ENCODE results near the gene SLC6A6. TPM values are rescaled to one million over a fixed set of nuclear protein-coding genes. Genes with fewer than 3 reads are reported as not detected.

The SLC6A6 gene
- total and polyA plus RNA-seq, 2 experiments from 2014 or later, result 27.5 to 150 TPM

DNA sequence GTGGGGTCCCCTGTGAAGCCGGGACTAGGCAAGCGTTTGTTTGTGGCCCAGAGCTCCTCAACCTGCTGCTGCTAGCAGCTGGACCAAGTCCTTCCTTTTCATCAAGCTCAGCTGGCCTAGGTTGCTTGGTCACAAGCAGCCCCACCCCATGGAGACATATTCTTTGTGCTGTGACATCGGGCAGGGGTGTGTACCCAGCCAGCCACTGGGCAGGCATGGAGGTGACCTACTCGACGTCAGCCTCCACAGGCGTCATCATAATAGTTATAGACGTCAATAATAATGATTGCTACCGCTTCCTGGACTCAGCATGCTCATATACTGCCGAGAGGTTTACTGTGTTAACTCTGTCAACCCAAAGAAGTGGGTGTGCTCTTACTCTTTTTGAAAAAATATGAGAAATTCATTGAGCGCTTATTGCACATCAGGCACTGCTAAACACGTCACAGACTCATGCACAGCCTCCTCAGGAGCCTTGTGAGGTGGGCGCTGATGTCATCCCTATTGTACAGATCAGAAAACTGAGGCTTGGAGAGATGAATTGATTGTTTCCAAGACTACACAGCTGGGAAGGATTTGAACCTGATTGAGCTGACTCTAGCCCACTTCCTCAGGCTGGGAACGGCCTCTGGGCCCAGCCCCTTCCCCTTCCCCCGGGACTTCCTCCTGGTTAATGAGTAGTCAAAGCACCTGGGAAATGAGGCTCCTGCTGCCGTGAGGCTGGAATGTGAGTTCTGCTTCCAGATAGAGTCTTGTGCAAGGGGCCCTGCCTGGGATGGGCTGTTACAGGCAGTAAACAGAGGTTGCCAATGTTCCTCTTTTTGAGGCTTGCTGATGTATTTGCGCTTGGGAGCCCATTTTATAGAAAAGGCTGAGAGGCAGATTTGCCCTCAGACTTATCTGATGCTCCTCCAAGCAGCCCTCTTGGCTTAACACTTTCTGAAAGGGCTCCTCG is 16.2 kb downstream of the SLC6A6 start:
- Mint-ChIP-seq H3K9me3 (no peaks in the 10 kb centered on the region; the same call in 2 of the 3 replicates), H3K4me1 (peaks cover 71% of the 10 kb centered on the region), H3K27ac (peak overlapping the region; percentile 92), H3K36me3 (ENCODE audit: low read depth) (peaks cover 38% of the 10 kb centered on the region), H3K27me3 (ENCODE audit: insufficient read depth, low read depth, poor library complexity) (peaks cover 19% of the 10 kb centered on the region), H3K4me3 (no peak overlapping the region)
- Histone ChIP-seq H4K20me1 (replicated peaks; ENCODE audit: insufficient read depth) (peaks cover 55% of the 10 kb centered on the region), H3K27ac (ENCODE audit: low read depth) (peak overlapping the region; percentile 72), H3K79me2 (replicated peaks; ENCODE audit: insufficient read depth) (peaks cover 71% of the 10 kb centered on the region), H2AFZ (no peak overlapping the region), H3K36me3 (ENCODE audit: insufficient read depth) (peaks cover 15% of the 10 kb centered on the region; the same call in 1 of the 2 replicates), H3F3A (replicated peaks; ENCODE audit: low read depth) (no peaks in the 10 kb centered on the region; the same call in 1 of the 2 replicates), H3K4me2 (no peak overlapping the region), H3K4me3 (no peak overlapping the region), H3K9me2 (ENCODE audit: insufficient read depth) (no peaks in the 10 kb centered on the region), H3K4me1 (ENCODE audit: insufficient read depth) (peaks cover 48% of the 10 kb centered on the region), H3K27me3 (ENCODE audit: insufficient read depth) (no peaks in the 10 kb centered on the region)
- TF ChIP-seq NANOG (IDR thresholded peaks at IDR 0.05; ENCODE audit: borderline replicate concordance), result no peak
- no peak for TF ChIP-seq ZNF114 (CRISPR knock-in tag; IDR thresholded peaks at IDR 0.05)
- TF ChIP-seq, protein P1, sequence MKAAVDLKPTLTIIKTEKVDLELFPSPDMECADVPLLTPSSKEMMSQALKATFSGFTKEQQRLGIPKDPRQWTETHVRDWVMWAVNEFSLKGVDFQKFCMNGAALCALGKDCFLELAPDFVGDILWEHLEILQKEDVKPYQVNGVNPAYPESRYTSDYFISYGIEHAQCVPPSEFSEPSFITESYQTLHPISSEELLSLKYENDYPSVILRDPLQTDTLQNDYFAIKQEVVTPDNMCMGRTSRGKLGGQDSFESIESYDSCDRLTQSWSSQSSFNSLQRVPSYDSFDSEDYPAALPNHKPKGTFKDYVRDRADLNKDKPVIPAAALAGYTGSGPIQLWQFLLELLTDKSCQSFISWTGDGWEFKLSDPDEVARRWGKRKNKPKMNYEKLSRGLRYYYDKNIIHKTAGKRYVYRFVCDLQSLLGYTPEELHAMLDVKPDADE (IDR thresholded peaks at IDR 0.05), result no peak
- TF ChIP-seq, protein P2, sequence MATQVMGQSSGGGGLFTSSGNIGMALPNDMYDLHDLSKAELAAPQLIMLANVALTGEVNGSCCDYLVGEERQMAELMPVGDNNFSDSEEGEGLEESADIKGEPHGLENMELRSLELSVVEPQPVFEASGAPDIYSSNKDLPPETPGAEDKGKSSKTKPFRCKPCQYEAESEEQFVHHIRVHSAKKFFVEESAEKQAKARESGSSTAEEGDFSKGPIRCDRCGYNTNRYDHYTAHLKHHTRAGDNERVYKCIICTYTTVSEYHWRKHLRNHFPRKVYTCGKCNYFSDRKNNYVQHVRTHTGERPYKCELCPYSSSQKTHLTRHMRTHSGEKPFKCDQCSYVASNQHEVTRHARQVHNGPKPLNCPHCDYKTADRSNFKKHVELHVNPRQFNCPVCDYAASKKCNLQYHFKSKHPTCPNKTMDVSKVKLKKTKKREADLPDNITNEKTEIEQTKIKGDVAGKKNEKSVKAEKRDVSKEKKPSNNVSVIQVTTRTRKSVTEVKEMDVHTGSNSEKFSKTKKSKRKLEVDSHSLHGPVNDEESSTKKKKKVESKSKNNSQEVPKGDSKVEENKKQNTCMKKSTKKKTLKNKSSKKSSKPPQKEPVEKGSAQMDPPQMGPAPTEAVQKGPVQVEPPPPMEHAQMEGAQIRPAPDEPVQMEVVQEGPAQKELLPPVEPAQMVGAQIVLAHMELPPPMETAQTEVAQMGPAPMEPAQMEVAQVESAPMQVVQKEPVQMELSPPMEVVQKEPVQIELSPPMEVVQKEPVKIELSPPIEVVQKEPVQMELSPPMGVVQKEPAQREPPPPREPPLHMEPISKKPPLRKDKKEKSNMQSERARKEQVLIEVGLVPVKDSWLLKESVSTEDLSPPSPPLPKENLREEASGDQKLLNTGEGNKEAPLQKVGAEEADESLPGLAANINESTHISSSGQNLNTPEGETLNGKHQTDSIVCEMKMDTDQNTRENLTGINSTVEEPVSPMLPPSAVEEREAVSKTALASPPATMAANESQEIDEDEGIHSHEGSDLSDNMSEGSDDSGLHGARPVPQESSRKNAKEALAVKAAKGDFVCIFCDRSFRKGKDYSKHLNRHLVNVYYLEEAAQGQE (IDR thresholded peaks at IDR 0.05; ENCODE audit: unreplicated experiment), result no peak
- TF ChIP-seq ZNF331 (CRISPR knock-in tag; IDR thresholded peaks at IDR 0.05; ENCODE audit: low read depth), result no peak
- no peak for TF ChIP-seq STAT1 (IDR thresholded peaks at IDR 0.05; ENCODE audit: unreplicated experiment)
- TF ChIP-seq, protein P3, sequence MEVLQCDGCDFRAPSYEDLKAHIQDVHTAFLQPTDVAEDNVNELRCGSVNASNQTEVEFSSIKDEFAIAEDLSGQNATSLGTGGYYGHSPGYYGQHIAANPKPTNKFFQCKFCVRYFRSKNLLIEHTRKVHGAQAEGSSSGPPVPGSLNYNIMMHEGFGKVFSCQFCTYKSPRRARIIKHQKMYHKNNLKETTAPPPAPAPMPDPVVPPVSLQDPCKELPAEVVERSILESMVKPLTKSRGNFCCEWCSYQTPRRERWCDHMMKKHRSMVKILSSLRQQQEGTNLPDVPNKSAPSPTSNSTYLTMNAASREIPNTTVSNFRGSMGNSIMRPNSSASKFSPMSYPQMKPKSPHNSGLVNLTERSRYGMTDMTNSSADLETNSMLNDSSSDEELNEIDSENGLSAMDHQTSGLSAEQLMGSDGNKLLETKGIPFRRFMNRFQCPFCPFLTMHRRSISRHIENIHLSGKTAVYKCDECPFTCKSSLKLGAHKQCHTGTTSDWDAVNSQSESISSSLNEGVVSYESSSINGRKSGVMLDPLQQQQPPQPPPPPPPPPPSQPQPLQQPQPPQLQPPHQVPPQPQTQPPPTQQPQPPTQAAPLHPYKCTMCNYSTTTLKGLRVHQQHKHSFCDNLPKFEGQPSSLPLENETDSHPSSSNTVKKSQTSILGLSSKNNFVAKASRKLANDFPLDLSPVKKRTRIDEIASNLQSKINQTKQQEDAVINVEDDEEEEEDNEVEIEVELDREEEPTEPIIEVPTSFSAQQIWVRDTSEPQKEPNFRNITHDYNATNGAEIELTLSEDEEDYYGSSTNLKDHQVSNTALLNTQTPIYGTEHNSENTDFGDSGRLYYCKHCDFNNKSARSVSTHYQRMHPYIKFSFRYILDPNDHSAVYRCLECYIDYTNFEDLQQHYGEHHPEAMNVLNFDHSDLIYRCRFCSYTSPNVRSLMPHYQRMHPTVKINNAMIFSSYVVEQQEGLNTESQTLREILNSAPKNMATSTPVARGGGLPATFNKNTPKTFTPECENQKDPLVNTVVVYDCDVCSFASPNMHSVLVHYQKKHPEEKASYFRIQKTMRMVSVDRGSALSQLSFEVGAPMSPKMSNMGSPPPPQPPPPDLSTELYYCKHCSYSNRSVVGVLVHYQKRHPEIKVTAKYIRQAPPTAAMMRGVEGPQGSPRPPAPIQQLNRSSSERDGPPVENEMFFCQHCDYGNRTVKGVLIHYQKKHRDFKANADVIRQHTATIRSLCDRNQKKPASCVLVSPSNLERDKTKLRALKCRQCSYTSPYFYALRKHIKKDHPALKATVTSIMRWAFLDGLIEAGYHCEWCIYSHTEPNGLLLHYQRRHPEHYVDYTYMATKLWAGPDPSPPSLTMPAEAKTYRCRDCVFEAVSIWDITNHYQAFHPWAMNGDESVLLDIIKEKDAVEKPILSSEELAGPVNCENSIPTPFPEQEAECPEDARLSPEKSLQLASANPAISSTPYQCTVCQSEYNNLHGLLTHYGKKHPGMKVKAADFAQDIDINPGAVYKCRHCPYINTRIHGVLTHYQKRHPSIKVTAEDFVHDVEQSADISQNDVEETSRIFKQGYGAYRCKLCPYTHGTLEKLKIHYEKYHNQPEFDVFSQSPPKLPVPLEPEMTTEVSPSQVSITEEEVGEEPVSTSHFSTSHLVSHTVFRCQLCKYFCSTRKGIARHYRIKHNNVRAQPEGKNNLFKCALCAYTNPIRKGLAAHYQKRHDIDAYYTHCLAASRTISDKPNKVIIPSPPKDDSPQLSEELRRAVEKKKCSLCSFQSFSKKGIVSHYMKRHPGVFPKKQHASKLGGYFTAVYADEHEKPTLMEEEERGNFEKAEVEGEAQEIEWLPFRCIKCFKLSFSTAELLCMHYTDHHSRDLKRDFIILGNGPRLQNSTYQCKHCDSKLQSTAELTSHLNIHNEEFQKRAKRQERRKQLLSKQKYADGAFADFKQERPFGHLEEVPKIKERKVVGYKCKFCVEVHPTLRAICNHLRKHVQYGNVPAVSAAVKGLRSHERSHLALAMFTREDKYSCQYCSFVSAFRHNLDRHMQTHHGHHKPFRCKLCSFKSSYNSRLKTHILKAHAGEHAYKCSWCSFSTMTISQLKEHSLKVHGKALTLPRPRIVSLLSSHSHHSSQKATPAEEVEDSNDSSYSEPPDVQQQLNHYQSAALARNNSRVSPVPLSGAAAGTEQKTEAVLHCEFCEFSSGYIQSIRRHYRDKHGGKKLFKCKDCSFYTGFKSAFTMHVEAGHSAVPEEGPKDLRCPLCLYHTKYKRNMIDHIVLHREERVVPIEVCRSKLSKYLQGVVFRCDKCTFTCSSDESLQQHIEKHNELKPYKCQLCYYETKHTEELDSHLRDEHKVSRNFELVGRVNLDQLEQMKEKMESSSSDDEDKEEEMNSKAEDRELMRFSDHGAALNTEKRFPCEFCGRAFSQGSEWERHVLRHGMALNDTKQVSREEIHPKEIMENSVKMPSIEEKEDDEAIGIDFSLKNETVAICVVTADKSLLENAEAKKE (CRISPR knock-in tag; IDR thresholded peaks at IDR 0.05), result no peak
- no peak for TF ChIP-seq CREB1 (CRISPR knock-in tag; IDR thresholded peaks at IDR 0.05; ENCODE audit: low read depth)
- no peak for TF ChIP-seq EZH2 (IDR thresholded peaks at IDR 0.05; ENCODE audit: low read depth, unreplicated experiment)
- TF ChIP-seq POLR2AphosphoS5 (IDR thresholded peaks at IDR 0.05; ENCODE audit: low read depth), result no peak
- no peak for TF ChIP-seq EZH2phosphoT487 (IDR thresholded peaks at IDR 0.05; ENCODE audit: unreplicated experiment)
- DNase-seq (ENCODE audit: low spot score) (peak; percentile 71), ATAC-seq (peak; percentile 13)

All from GM23338 (cell line).